Neural crest cell (in vitro differentiated cells): ENCODE results near the gene PRAF2. TPM values are rescaled to one million over a fixed set of nuclear protein-coding genes. Genes with fewer than 3 reads are reported as not detected.

Experiments
- DNase-seq: peaks from one replicate; pipeline ENCODE4 v3.0.0; 2021; ENCODE audit warnings: low read depth, mixed read lengths, low spot score
- H3K27ac Mint-ChIP-seq: one replicate; pipeline ENCODE4 v1.8.0; 2021; ENCODE audit warnings: mild to moderate bottlenecking, mixed read lengths; ENCODE audit not compliant: unreplicated experiment
- H3K27me3 Mint-ChIP-seq: 2 replicates; pipeline ENCODE4 v1.8.0; 2021; ENCODE audit warnings: low read depth, mild to moderate bottlenecking, mixed read lengths
- H3K36me3 Mint-ChIP-seq: 2 replicates; pipeline ENCODE4 v1.8.0; 2021; ENCODE audit warnings: low read depth, mild to moderate bottlenecking, mixed read lengths
- H3K4me1 Mint-ChIP-seq: 2 replicates; pipeline ENCODE4 v1.8.0; 2021; ENCODE audit warnings: mixed read lengths
- H3K4me3 Mint-ChIP-seq: one replicate; pipeline ENCODE4 v1.8.0; 2021; ENCODE audit warnings: mild to moderate bottlenecking, mixed read lengths
- H3K9me3 Mint-ChIP-seq: 2 replicates; pipeline ENCODE4 v1.8.0; 2021; ENCODE audit warnings: mixed read lengths
- total RNA-seq: library from RNA; stranded (reverse); gene quantifications from 2 replicates; pipeline ENCODE4 v1.2.1, GENCODE V29; 2021
- TF ChIP-seq, protein P1 (sequence below): fragments of 200-600 bp; sonication (generic); conservative IDR thresholded peaks from 2 replicates; pipeline ENCODE4 v1.5.0; 2021; ENCODE audit warnings: antibody characterized with exemption, mild to moderate bottlenecking

Gene PRAF2
- total RNA-seq, 1 donor from 2014 or later = 33.7 TPM

DNA sequence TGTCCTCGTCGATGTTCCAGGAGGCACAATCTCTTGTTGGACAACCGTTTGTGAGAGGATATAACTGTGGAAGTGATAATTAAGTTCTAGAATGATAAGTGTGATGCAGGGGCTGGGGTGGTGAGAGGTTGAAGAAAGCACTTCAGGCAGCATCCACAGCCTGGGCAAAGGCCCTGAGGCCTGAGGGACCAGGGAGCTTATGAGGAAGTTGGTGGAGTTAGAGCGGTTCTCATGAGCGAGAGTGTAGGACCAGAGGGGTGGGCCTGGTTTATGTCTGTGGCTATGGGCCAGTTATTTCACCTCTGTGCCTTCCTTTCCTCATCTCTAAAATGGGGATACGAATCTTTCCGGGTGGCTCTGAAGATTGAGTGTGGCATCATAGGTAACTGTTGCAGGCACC lies 12.3 kb downstream of the PRAF2 start:
- no peak for DNase-seq
- Mint-ChIP-seq H3K4me3 (peak overlapping the region; percentile 36), H3K9me3 (no peaks in the 10 kb centered on the region), H3K4me1 (no peaks in the 10 kb centered on the region), H3K27ac (no peak overlapping the region), H3K27me3 (no peaks in the 10 kb centered on the region), H3K36me3 (no peaks in the 10 kb centered on the region)
- TF ChIP-seq, protein P1, sequence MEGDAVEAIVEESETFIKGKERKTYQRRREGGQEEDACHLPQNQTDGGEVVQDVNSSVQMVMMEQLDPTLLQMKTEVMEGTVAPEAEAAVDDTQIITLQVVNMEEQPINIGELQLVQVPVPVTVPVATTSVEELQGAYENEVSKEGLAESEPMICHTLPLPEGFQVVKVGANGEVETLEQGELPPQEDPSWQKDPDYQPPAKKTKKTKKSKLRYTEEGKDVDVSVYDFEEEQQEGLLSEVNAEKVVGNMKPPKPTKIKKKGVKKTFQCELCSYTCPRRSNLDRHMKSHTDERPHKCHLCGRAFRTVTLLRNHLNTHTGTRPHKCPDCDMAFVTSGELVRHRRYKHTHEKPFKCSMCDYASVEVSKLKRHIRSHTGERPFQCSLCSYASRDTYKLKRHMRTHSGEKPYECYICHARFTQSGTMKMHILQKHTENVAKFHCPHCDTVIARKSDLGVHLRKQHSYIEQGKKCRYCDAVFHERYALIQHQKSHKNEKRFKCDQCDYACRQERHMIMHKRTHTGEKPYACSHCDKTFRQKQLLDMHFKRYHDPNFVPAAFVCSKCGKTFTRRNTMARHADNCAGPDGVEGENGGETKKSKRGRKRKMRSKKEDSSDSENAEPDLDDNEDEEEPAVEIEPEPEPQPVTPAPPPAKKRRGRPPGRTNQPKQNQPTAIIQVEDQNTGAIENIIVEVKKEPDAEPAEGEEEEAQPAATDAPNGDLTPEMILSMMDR = no peak

DNA sequence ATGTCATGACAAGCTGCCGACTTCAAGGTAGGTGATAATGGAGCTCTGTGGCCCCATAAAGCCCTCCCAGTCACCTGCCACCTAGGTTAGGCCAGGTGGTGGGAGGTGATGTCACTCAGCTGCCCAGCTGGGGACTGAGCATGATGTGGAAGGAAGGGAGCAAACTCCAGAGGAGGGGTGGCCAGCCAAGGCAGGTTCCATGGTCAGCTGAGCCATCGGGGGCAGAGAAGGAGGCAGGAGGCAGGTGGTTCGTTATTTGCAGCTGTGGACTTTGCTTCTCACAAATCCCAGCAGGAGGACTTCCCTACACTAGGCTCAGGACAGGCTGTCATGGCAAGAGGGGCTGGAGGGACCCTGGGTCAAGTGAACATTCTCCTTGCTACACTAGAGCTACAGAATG lies 12.9 kb downstream of the PRAF2 start:
- H3K27ac Mint-ChIP-seq = no peak overlapping the region
- H3K9me3 Mint-ChIP-seq = no peaks in the 10 kb centered on the region
- H3K36me3 Mint-ChIP-seq = no peaks in the 10 kb centered on the region
- H3K4me3 Mint-ChIP-seq = peak overlapping the region; percentile 36
- no peaks in the 10 kb centered on the region for H3K27me3 Mint-ChIP-seq
- TF ChIP-seq, protein P1 = no peak
- DNase-seq = no peak
- H3K4me1 Mint-ChIP-seq = no peaks in the 10 kb centered on the region

DNA sequence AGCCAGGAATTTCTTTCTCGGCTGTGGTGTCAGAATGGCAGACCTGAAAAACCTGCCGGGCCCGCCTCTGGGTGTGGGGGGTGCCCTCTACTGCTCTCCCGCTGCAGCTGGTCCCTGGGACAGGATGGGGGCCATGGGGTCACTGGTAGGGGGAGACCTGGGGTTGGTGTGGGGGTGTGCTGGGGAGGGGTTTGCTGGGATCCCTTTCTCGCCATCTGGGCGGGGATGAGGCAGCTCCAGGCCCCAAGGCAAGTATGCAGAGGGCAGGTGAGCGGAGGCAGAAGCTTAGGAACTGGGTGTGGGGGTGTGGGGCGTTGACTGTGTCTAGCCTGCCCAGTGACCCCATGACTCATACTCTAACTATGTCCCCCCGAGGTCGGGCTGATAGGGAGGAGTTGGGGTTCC lies 14.1 kb downstream of the PRAF2 start:
- Mint-ChIP-seq H3K4me1 (peaks cover 9% of the 10 kb centered on the region), H3K4me3 (no peak overlapping the region), H3K9me3 (peaks cover 4% of the 10 kb centered on the region), H3K27me3 (no peaks in the 10 kb centered on the region), H3K36me3 (peaks cover 3% of the 10 kb centered on the region), H3K27ac (no peak overlapping the region)
- TF ChIP-seq, protein P1 = no peak
- DNase-seq = no peak

DNA sequence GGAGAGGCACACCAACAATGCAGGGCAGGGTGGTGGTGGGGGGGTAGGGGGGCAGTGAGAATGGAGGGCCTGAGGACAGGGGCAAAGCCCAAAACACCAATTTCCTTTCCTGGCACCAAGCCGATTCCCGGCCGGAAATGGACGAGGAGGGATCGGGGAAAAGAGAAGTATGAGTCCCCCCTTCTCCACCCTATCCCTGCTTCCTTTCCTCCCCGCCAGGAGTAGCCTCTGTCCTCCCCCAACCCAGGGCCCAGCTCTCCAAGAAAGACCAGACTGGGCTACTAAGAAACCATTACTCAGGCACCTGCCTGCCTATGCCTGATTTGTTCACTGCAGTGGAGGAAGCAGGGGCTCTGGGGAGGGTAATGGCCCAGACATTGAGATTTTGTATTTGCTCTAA lies 14.6 kb downstream of the PRAF2 start:
- H3K9me3 Mint-ChIP-seq = peaks cover 9% of the 10 kb centered on the region
- no peaks in the 10 kb centered on the region for H3K27me3 Mint-ChIP-seq
- H3K4me1 Mint-ChIP-seq = peaks cover 14% of the 10 kb centered on the region
- no peak overlapping the region for H3K27ac Mint-ChIP-seq
- TF ChIP-seq, protein P1 = no peak
- H3K36me3 Mint-ChIP-seq = peaks cover 7% of the 10 kb centered on the region
- H3K4me3 Mint-ChIP-seq = no peak overlapping the region
- DNase-seq = no peak

DNA sequence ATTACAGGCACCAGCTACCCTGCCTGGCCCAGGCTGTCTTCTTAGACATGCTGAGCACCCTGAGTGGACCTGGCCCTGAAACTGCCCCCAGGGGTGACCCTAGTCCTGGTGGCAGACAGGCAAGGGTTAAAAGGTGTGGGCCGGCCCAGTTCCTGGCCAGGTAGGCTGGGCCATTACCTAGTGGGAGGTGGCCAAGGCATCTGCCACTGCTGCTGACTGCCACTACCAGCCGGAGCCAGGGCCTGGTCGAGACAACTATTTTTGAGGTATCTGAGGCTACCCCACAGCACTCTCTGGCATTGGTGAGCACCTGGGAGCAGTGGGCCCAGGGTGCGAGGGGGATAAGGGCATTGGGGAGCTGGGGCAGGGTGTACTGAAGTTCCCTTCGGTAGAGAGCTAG lies 15.0 kb downstream of the PRAF2 start, which contains the start of gene CCDC120:
TSS of gene CCDC120 (plus strand) at position 206 of the 400 bp plus-strand sequence. CDS start 3,043 bp downstream, outside the sequence.
- no peaks in the 10 kb centered on the region for H3K27me3 Mint-ChIP-seq
- H3K9me3 Mint-ChIP-seq = peaks cover 12% of the 10 kb centered on the region
- TF ChIP-seq, protein P1 = no peak
- peaks cover 18% of the 10 kb centered on the region for H3K4me1 Mint-ChIP-seq
- DNase-seq = no peak
- H3K36me3 Mint-ChIP-seq = peaks cover 8% of the 10 kb centered on the region
- no peak within 1 kb of the TSS for H3K27ac Mint-ChIP-seq
- H3K4me3 Mint-ChIP-seq = no peak within 1 kb of the TSS
